GM12892 (cell line): ENCODE measurements around the gene UNG.

Source experiments
- POLR2A ChIP-seq: IDR thresholded peaks from 2 replicates; pipeline ENCODE4 v1.6.1; 2011; ENCODE audit warnings: low read depth, low read length, control low read depth
- POLR2AphosphoS5 ChIP-seq: IDR thresholded peaks from 2 replicates; pipeline ENCODE4 v1.6.1; 2011; ENCODE audit warnings: low read depth, low read length, control low read depth

DNA sequence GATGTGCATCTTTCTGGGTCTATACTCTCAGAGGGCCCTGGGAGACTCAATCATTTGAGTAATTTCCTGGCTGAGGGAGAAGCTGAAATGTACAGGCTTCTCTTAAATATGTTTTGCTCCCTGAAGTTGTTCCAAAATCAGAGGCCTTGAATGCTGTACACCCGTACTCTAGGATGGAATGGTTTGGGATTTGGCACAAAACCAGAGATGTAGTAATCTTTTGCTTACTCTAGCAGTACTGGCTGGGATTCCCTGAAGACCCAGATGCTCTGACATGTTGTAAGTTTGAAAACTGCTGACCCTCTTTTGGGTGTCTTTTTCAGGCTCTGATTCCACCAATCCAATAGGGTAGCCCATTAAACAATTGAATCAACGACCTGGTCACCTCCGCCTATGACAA lies 29.4 kb downstream of the UNG start:
- no peak for TF ChIP-seq POLR2A
- no peak for TF ChIP-seq POLR2AphosphoS5
